Activated B cell treated with CpG ODN at 0.5 μM for 24 hours (primary cell): Measurements from ENCODE around the gene EEF2. TPM values are rescaled to one million over a fixed set of nuclear protein-coding genes. Genes with fewer than 3 reads are reported as not detected.
"Not testable (repeated sequence)": the region's sequence is repeated elsewhere in the genome, so short reads cannot be mapped to it uniquely, and the experiment has no call there.

ENCODE experiments used
- ATAC-seq: fragments of 200-7000 bp; cut with Tn5 transposase; one replicate; pipeline ENCODE4 v1.10.0; 2021; ENCODE audit warnings: low read depth, mild to moderate bottlenecking, moderate library complexity
- CTCF ChIA-PET: fragments of 350-600 bp; sonication (Branson Sonifier 250); formaldehyde crosslinking; loops from one replicate; lab custom pipeline; 2021; ENCODE audit warnings: antibody characterized with exemption; lab: Charles Lee
- POLR2A ChIA-PET: fragments of 350-600 bp; sonication (Branson Sonifier 250); formaldehyde crosslinking; loops from one replicate; lab custom pipeline; 2021; ENCODE audit warnings: antibody characterized with exemption; lab: Charles Lee
- DNase-seq: peaks from one replicate; pipeline ENCODE4 v3.0.0; 2022
- H3K27ac Mint-ChIP-seq: one replicate; pipeline ENCODE4 v1.8.0; 2020; ENCODE audit warnings: mixed read lengths
- H3K27me3 Mint-ChIP-seq: one replicate; pipeline ENCODE4 v1.8.0; 2021; ENCODE audit warnings: mixed read lengths
- H3K36me3 Mint-ChIP-seq: one replicate; pipeline ENCODE4 v1.8.0; 2021; ENCODE audit warnings: low read depth, mixed read lengths
- H3K4me1 Mint-ChIP-seq: one replicate; pipeline ENCODE4 v1.8.0; 2021; ENCODE audit warnings: mixed read lengths
- H3K4me3 Mint-ChIP-seq: one replicate; pipeline ENCODE4 v1.8.0; 2020; ENCODE audit warnings: mild to moderate bottlenecking, mixed read lengths
- H3K9me3 Mint-ChIP-seq: one replicate; pipeline ENCODE4 v1.8.0; 2020; ENCODE audit warnings: mixed read lengths
- CTCF ChIP-seq: fragments of 200-600 bp; IDR thresholded peaks from one replicate; pipeline ENCODE4 v1.8.0; 2022; ENCODE audit warnings: antibody characterized with exemption, mild to moderate bottlenecking
- intact Hi-C: fragments of 100-400 bp; cut with micrococcal nuclease; formaldehyde crosslinking; loops from one replicate; pipeline ENCODE4 v1.15.1; 2024
- total RNA-seq: library from RNA; stranded (reverse); gene quantifications from 2 replicates; pipeline ENCODE4 v1.2.3, GENCODE V29; 2022

The EEF2 gene
- total RNA-seq, 1 donor from 2014 or later: 2,958 TPM

DNA sequence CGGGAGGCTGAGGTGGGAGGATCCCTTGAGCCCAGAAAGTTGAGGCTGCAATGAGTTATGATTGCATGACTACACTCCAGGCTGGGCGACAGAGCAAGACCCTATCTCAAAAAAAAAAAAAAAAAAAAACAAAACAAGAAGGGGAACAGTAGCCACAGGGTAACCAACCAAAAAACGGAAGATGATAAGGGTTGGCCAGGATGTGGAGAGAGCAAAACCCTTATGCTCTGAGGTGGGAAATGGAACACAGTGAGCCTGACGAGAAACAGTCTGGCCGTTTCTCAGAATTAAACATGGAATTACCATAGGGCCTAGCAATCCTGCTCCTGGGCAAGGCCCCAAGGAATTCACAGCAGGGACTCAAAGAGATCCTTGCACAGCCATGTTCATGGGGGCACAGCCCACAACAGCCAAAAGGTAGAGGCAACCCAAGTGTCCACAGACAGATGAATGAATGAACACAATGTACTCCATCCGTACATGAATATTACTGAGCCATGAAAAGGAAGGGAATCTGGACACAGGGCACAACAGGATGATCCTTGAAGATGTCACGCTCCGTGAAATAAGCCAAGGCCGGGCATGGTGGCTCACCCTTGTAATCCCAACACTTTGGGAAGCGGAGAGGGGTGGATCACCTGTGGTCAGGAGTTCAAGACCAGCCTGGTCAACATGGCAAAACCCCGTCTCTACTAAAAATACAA, 41.1 kb downstream of the EEF2 start:
- Mint-ChIP-seq H3K4me1 (peaks cover 3% of the 10 kb centered on the region), H3K27me3 (peaks cover 2% of the 10 kb centered on the region), H3K36me3 (no peaks in the 10 kb centered on the region), H3K27ac (no peak overlapping the region), H3K4me3 (no peak overlapping the region), H3K9me3 (no peaks in the 10 kb centered on the region)
- ChIA-PET CTCF (no interaction called here), POLR2A (no interaction called here)
- intact Hi-C loops: no loop called here
- DNase-seq (no peak), ATAC-seq (no peak)
- TF ChIP-seq CTCF: no peak

- Mint-ChIP-seq H3K27me3 (peaks cover 4% of the 10 kb centered on the region), H3K4me3 (no peak overlapping the region), H3K36me3 (no peaks in the 10 kb centered on the region), H3K9me3 (no peaks in the 10 kb centered on the region), H3K4me1 (peaks cover 3% of the 10 kb centered on the region), H3K27ac (no peak overlapping the region)
- ATAC-seq: no peak
- TF ChIP-seq CTCF: no peak
- ChIA-PET CTCF (no interaction called here), POLR2A (interaction anchor here (0.6 kb wide), 1 partner anchor 11 kb away, joined by 3 read pairs; no protein-coding TSS in a partner anchor)
- intact Hi-C loops: no loop called here
- no peak for DNase-seq
Observed at GRCh38 chr19:3942790-3943409, 42.4 kb downstream of the EEF2 start.

GRCh38 chr19:3938300-3938950, 46.8 kb downstream of the EEF2 start:
- H3K4me1 Mint-ChIP-seq, CTCF ChIA-PET, H3K9me3 Mint-ChIP-seq, H3K4me3 Mint-ChIP-seq, ATAC-seq, H3K36me3 Mint-ChIP-seq, DNase-seq, intact Hi-C loops, POLR2A ChIA-PET, H3K27me3 Mint-ChIP-seq, H3K27ac Mint-ChIP-seq: not testable (repeated sequence)

DNA sequence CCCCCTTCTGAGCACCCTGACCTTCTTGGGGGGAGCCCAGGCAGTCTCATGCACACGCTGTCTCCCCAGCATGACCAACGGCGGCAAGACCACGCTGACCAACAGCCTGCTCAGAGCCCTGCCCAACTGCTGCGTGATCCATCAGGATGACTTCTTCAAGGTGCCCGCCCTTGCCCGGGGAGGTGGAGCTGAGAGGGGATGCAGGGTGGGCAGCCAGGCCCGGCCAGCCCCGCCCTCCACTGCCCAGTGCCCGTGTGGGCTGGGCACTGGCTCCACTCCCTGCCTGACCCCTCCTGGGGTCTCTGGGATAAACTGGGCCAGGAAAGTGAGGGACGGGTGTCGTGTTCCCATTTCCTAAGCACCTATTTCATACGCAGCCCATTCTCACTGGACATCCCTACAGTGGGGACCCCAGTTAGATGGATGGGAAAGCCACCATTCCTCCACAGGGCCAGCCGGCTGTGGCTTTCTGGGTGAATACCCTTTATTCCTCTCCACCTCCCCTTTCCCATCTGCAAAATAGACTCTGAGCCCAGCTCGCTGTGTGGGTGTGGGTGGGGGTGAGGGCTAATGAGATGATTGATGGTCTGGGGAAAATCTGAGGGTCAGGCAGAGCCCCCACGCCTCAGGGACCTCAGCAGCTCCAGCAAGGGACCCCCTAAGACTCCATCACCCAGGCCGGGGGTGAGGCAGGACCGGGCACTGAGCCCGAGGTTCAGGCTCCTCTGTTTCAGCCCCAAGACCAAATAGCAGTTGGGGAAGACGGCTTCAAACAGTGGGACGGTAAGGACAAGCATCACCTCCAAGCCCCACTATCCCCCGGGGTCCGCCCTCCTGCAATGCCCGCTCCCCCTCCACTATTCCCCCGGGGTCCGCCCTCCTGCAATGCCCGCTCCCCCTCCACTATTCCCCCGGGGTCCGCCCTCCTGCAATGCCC, 48.5 kb downstream of the EEF2 start:
- Mint-ChIP-seq H3K4me3 (no peak overlapping the region), H3K27ac (no peak overlapping the region), H3K9me3 (no peaks in the 10 kb centered on the region), H3K27me3 (peaks cover 12% of the 10 kb centered on the region), H3K4me1 (no peaks in the 10 kb centered on the region), H3K36me3 (no peaks in the 10 kb centered on the region)
- DNase-seq (no peak), ATAC-seq (no peak)
- TF ChIP-seq CTCF: no peak
- intact Hi-C loops: no loop called here
- POLR2A ChIA-PET: no interaction called here
- CTCF ChIA-PET: no interaction called here

DNA sequence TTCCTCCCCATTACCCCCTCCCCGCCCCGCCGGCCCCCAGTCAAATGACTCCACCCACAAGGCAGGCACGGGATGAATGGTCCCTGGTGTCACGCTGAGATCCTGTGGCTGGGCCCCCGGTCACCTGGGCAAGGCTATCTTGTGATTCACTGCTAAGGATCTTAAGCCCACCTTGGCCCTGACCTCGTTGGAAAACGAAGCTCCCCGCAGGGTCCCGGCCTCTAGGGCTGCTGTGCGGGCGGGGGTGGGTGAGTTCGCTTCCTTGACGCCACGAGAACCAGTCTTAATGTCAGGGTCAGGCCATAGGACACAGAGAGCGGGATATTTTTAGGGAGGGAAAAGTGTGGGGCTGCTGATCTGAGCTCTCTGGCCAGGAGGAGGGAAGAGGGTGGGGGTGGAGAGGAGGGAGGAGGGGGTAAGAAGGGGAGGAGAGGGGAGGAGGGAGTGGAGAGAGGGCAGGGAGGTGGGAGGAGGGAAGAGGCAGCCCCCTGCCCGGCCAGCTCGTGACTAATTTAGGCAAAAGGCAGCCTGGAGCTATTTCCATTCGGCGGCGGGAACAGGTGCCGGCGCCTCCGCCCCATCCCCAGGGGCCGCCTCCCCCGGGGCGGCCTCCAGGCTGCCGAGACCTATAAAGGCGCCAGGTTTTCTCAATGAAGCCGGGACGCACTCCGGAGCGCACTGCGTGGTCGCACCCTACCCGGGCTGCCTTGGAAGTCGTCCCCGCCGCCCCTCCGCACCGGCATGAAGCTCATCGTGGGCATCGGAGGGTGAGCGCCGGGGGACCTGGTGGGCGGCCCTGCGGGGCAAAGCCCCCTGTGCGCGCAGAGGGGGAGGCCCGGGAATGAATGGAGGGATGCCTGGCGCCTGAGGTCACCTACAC, 52.1 kb downstream of the EEF2 start, which contains the start of gene NMRK2:
NMRK2 (plus strand) TSS at position 139 of the 880 bp plus-strand sequence; CDS start at position 742, 603 bp downstream.
- CTCF ChIA-PET: no interaction called here
- H3K4me3 Mint-ChIP-seq: no peak within 1 kb of the TSS
- no peak within 1 kb of the TSS for H3K27ac Mint-ChIP-seq
- H3K9me3 Mint-ChIP-seq: no peaks in the 10 kb centered on the region
- no peaks in the 10 kb centered on the region for H3K36me3 Mint-ChIP-seq
- no peaks in the 10 kb centered on the region for H3K4me1 Mint-ChIP-seq
- POLR2A ChIA-PET: no interaction called here
- intact Hi-C loops: no loop called here
- TF ChIP-seq CTCF: no peak
- DNase-seq (no peak), ATAC-seq (no peak)
- H3K27me3 Mint-ChIP-seq: peaks cover 15% of the 10 kb centered on the region
